ENCODE results near the gene MCAM.

The MCAM gene

GRCh38 chr11:119324189-119324588 is 7.3 kb upstream of the MCAM start:
- ATAC-seq, result no peak

- ATAC-seq, result no peak
Measured at GRCh38 chr11:119323532-119324033, 6.7 kb upstream of the MCAM start.

- no peak for ATAC-seq
Measured at GRCh38 chr11:119322921-119323531, 6.1 kb upstream of the MCAM start.

GRCh38 chr11:119322360-119322739 is 5.4 kb upstream of the MCAM start:
- ATAC-seq, result no peak

- peak; percentile 49 to 63 for ATAC-seq
Measured at GRCh38 chr11:119320776-119321524, 4.0 kb upstream of the MCAM start.

- ATAC-seq, result no peak
Measured at GRCh38 chr11:119320240-119320775, 3.4 kb upstream of the MCAM start.

- no peak for ATAC-seq
Measured at GRCh38 chr11:119319700-119320239, 2.8 kb upstream of the MCAM start.

GRCh38 chr11:119319136-119319699 is 2.3 kb upstream of the MCAM start:
- no peak for ATAC-seq

GRCh38 chr11:119318240-119319135 is 1.6 kb upstream of the MCAM start:
- peak in 1 of 2 donors; percentile 18 for ATAC-seq

GRCh38 chr11:119317592-119318239 is 786 bp upstream of the MCAM start:
- ATAC-seq, result no peak

- no peak for ATAC-seq
Measured at GRCh38 chr11:119316016-119316728, 758 bp downstream of the MCAM start.

- peak; percentile 60 to 67 for ATAC-seq
Measured at GRCh38 chr11:119315131-119316015, 1.6 kb downstream of the MCAM start.

GRCh38 chr11:119314726-119315125 is 2.2 kb downstream of the MCAM start:
- no peak for ATAC-seq

GRCh38 chr11:119310682-119311052 is 6.3 kb downstream of the MCAM start:
- ATAC-seq, result no peak

GRCh38 chr11:119309953-119310681 is 6.8 kb downstream of the MCAM start:
- no peak for ATAC-seq

- no peak for ATAC-seq
Measured at GRCh38 chr11:119309411-119309810, 7.5 kb downstream of the MCAM start.

- no peak for ATAC-seq
Measured at GRCh38 chr11:119307974-119308373, 9.0 kb downstream of the MCAM start.

GRCh38 chr11:119307219-119307618 is 9.7 kb downstream of the MCAM start:
- no peak for ATAC-seq

- ATAC-seq, result peak; percentile 82 to 83
Measured at GRCh38 chr11:119306373-119306890, 10.5 kb downstream of the MCAM start.
